GM21423 (cell line): ENCODE results near the gene WNT1.

Experiments used
- ATAC-seq: cut with Tn5 transposase; IDR thresholded peaks from one replicate; pipeline ENCODE4 v1.9.1; 2021; ENCODE audit warnings: mild to moderate bottlenecking, moderate library complexity; ENCODE audit not compliant: unreplicated experiment

Gene WNT1

DNA sequence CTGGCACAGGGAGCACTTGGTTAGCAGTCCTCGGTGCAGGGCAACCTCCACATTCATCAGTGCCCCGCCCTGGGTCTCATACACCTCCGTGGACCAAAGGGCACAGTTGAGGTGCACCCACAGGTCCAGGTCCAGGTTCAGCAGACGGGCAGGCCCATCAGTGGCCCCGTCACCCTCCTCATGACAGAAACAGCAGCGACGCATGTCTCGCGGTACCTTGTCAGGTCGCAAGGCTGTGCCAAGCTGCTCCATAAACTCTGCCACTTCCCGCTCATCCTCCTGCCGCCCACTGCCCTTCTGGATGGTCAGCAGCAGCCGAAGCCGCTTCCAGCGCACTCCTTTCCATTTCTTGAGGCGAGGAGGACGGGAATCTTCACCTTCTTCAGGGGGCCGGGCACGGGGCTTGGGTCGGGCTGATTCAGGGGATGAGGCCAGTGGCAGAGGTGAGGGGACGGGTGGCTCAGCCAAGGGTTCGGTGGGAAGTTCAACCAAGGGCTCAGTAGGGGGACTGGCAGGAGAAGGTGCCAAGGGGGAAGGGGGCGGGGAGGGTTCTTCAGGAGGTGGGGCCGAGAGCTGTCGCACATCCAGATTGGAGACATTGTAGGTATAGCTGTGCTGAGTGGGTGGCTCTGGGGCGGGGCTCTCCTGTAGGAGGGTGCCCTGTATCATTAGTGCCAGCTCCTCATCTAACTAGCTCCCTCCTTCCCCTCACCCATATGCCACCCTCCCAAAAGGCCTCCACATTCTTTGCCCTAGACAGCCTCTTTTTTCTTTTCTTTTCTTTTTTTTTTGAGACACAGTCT is 48.8 kb downstream of the WNT1 start:
- ATAC-seq, result no peak

DNA sequence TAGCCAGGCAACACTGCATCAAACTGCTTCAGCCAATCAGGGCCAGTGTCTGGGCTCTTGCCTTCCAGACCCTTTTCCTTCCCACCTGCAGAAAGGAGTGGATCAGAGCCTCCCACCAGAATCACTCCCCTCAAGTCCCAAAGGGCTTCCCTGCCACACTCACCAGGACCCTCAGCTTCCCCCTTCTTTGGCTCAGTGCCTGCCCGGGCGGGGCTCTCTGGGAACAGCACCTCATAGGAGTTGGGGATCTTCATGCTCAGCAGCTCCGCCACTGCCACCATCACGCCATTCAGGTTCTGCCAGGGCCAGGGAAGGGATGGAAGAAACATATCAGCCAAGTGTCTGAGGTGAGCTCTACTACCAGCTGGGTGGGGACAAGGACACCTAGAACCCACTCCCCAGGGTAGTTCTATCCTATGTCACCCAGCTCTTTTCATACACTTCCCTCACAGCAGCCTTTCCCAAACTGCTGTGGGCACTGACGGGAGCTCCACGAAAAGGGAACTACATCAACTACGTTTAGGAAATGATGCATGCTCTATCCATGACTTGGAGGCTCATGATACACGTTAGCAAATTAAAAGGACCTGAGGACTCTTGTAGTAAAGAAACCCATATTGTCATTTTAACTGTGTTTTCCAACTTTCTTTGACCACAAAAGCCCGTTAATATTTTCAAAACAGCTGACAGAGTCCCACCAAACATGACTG is 49.9 kb downstream of the WNT1 start:
- ATAC-seq, result no peak

DNA sequence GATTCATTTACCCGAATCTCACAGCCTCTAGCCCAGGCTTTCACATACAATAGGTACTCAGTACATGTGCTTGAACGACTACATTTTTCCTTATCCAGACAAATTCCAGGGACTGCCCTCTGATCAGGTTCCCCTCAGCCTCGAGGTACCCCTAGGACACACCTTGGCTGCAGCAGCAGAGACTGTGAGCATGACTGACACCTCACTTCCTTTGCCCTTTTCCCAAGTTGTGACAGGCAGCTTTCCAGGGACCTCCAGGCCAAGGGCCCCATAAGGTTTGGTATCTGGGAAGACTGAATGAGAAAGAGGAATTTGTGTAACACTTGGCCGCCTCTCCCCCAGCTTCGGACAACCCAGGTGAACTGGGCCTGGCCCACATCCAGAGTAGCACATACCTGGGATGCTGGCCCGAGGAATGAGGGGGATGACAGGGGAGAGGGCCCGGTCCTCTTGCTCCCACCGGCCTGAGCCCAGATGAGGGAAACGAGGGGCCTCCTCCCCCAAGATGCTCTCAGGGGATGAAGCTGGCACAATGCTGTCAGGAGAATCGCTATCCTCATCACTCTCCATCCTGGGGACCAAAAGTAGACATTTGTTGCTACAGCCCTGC is 50.6 kb downstream of the WNT1 start:
- ATAC-seq, result no peak

DNA sequence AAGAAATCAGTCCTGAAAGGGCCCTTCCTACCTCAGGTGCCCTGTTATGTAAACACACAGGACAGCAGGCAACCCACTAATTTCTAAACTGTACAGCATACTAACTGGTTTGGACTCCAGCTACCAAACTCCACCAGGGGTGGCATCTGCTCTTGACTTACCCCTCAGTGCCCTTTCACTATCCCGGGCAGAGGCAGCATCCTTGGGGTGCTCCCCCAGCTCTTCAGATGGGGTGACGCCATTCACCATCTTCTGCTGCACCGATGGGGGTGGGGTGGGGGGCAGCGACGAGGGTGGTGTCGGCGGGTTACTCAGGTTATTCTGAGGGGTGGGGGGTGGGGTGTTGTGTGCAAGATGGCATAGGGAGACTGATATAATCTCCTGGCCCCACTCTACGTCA is 52.0 kb downstream of the WNT1 start:
- ATAC-seq, result no peak

DNA sequence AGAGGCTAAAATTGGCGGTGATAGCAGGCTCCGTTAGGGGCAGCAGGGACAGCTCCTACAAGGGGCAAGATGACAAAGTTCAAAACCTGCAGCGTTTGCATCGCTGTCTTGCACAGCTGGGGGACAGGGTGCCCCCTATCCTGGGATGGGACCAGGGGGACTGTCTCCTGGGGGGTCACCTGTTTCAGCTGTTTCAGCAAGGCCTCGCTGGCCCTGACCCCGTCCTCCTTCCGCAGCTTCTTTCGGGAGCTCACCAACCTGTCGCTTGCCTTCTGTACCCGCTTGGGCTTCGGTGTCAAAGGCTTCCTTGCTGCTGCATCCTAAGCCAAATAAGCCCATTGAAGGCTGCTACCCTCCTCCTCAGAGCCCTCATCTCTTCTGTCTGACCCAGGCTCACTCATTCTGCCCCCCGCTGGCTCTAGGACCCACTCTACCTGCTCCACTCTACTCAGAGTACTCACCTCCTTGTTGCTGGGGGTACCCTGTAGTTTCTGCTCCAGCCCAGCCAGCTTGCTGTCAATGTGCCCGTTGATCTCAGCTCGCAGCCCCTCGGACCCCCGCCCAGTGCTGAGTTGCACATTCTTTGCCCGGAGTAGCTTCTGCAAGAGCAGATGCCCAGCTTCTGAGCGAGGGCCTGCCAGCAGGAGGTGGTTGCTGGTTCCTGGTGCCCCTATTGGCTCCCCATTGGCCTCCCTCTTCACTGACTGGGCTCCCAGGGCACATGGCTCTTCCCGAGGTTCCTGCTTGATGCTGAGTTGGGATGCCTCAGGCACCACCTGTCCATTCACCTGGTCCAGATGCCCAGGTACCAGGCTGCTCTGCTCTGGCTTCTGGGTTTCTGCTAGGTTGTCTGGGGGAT is 52.8 kb downstream of the WNT1 start:
- ATAC-seq, result no peak

DNA sequence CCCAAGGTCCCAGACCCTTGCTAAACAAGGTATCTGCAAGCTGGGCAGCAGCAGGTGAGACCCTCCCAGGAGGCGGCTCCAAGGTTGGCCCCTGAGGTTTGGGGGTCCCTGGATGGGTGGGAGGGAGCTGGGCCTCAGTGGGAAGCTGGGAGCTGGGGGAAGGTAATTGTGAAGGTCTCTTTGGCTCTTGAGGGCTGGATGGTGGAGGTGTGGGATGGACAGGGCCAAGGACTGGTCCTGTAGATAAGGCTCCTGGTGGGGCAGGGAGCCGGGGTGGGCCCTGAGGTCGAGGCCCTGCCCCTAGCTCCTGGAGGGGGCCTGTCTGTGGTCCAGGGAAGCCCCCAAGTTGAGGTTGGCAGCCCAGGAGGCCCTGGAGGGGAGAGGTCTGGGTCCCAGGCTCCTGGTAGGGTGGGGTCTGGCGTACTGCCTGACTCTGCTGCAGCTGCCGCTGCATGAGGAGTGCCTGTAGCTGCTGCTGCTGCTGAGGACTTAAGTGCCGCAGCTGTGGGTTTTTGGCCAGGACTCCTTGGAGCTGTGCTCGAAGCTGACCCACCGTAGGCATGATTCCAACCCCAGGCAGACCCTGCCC is 53.5 kb downstream of the WNT1 start:
- ATAC-seq, result no peak
